ENCODE data around the gene DUSP10.

DUSP10 gene

GRCh38 chr1:221720545-221720944 lies 21.3 kb downstream of the DUSP10 start:
- H4K20me1 ChIP-seq (ENCODE audit: low read depth, low read length) = no peaks in the 10 kb centered on the region
- no peak overlapping the region for H2AFZ ChIP-seq (ENCODE audit: low read depth, low read length, severe bottlenecking)
- no peaks in the 10 kb centered on the region for H3K27me3 ChIP-seq (ENCODE audit: low read length)
- H3K9me3 ChIP-seq (ENCODE audit: insufficient read depth, low read length) = no peaks in the 10 kb centered on the region
- H3K79me2 ChIP-seq (ENCODE audit: insufficient read depth, low read length) = no peaks in the 10 kb centered on the region
- H3K36me3 ChIP-seq (ENCODE audit: low read length) = peaks cover 5% of the 10 kb centered on the region; the same call in 1 of the 2 replicates
- TF ChIP-seq EZH2phosphoT487 (conservative IDR thresholded peaks at IDR 0.05; ENCODE audit: low read length) (no peak), CTCF (IDR thresholded peaks at IDR 0.05; ENCODE audit: insufficient read depth, low read length, poor library complexity, severe bottlenecking) (no peak)
- no peak overlapping the region for H3K9ac ChIP-seq (ENCODE audit: low read length)
- no peak overlapping the region for H3K27ac ChIP-seq (ENCODE audit: low read depth, low read length)
- H3K4me3 ChIP-seq (ENCODE audit: insufficient read depth, low read length, poor library complexity, severe bottlenecking) = no peak overlapping the region
- no peaks in the 10 kb centered on the region for H3K9me2 ChIP-seq (replicated peaks; ENCODE audit: insufficient read depth, low read length)
- H3F3A ChIP-seq (ENCODE audit: insufficient read depth) = no peaks in the 10 kb centered on the region
- H3K4me2 ChIP-seq (ENCODE audit: low read depth, low read length, poor library complexity, severe bottlenecking) = no peak overlapping the region

- Histone ChIP-seq H3K9ac (ENCODE audit: low read length) (no peak overlapping the region), H3K27me3 (ENCODE audit: low read length) (no peaks in the 10 kb centered on the region), H3K36me3 (ENCODE audit: low read length) (peaks cover 5% of the 10 kb centered on the region; the same call in 1 of the 2 replicates), H3F3A (ENCODE audit: insufficient read depth) (no peaks in the 10 kb centered on the region), H3K27ac (ENCODE audit: low read depth, low read length) (no peak overlapping the region), H3K9me2 (replicated peaks; ENCODE audit: insufficient read depth, low read length) (no peaks in the 10 kb centered on the region), H2AFZ (ENCODE audit: low read depth, low read length, severe bottlenecking) (no peak overlapping the region), H3K79me2 (ENCODE audit: insufficient read depth, low read length) (no peaks in the 10 kb centered on the region), H3K9me3 (ENCODE audit: insufficient read depth, low read length) (no peaks in the 10 kb centered on the region), H4K20me1 (ENCODE audit: low read depth, low read length) (no peaks in the 10 kb centered on the region), H3K4me2 (ENCODE audit: low read depth, low read length, poor library complexity, severe bottlenecking) (no peak overlapping the region), H3K4me3 (ENCODE audit: insufficient read depth, low read length, poor library complexity, severe bottlenecking) (no peak overlapping the region)
- no peak for TF ChIP-seq CTCF (IDR thresholded peaks at IDR 0.05; ENCODE audit: insufficient read depth, low read length, poor library complexity, severe bottlenecking)
- no peak for TF ChIP-seq EZH2phosphoT487 (conservative IDR thresholded peaks at IDR 0.05; ENCODE audit: low read length)
Measured at GRCh38 chr1:221719987-221720386, 21.9 kb downstream of the DUSP10 start.

GRCh38 chr1:221719278-221719597 lies 22.7 kb downstream of the DUSP10 start:
- peaks cover 5% of the 10 kb centered on the region; the same call in 1 of the 2 replicates for H3K36me3 ChIP-seq (ENCODE audit: low read length)
- no peak overlapping the region for H3K4me3 ChIP-seq (ENCODE audit: insufficient read depth, low read length, poor library complexity, severe bottlenecking)
- H4K20me1 ChIP-seq (ENCODE audit: low read depth, low read length) = no peaks in the 10 kb centered on the region
- no peak overlapping the region for H3K9ac ChIP-seq (ENCODE audit: low read length)
- H3K27me3 ChIP-seq (ENCODE audit: low read length) = no peaks in the 10 kb centered on the region
- no peaks in the 10 kb centered on the region for H3K9me3 ChIP-seq (ENCODE audit: insufficient read depth, low read length)
- no peak overlapping the region for H3K4me2 ChIP-seq (ENCODE audit: low read depth, low read length, poor library complexity, severe bottlenecking)
- no peaks in the 10 kb centered on the region for H3K79me2 ChIP-seq (ENCODE audit: insufficient read depth, low read length)
- no peaks in the 10 kb centered on the region for H3K9me2 ChIP-seq (replicated peaks; ENCODE audit: insufficient read depth, low read length)
- H2AFZ ChIP-seq (ENCODE audit: low read depth, low read length, severe bottlenecking) = no peak overlapping the region
- H3F3A ChIP-seq (ENCODE audit: insufficient read depth) = no peaks in the 10 kb centered on the region
- H3K27ac ChIP-seq (ENCODE audit: low read depth, low read length) = no peak overlapping the region
- TF ChIP-seq EZH2phosphoT487 (conservative IDR thresholded peaks at IDR 0.05; ENCODE audit: low read length) (no peak), CTCF (IDR thresholded peaks at IDR 0.05; ENCODE audit: insufficient read depth, low read length, poor library complexity, severe bottlenecking) (no peak)
